ENCODE data around the gene TUB.

DNA sequence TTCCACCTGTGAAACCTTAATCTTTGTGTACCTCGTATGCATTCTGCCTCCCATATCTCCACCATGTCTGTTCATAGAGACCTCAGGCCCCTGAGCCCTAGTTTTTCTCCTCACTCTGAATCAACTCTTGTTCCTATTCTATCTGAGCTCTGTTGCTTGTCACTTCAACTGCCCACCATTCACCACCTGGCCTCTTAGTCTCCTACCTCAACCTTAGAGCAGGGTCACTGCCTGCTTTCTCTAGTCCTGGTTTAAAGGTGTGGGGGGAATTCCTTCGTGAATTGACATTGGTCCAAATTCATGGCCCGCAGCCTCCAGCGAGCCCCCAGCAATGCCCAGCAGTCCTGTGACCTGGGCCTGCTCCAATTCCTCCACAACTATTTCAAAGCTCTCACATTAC is 39.4 kb upstream of the TUB start:
- TF ChIP-seq EZH2 (IDR thresholded peaks at IDR 0.05; ENCODE audit: low read length), result no peak
- TF ChIP-seq, protein P1, sequence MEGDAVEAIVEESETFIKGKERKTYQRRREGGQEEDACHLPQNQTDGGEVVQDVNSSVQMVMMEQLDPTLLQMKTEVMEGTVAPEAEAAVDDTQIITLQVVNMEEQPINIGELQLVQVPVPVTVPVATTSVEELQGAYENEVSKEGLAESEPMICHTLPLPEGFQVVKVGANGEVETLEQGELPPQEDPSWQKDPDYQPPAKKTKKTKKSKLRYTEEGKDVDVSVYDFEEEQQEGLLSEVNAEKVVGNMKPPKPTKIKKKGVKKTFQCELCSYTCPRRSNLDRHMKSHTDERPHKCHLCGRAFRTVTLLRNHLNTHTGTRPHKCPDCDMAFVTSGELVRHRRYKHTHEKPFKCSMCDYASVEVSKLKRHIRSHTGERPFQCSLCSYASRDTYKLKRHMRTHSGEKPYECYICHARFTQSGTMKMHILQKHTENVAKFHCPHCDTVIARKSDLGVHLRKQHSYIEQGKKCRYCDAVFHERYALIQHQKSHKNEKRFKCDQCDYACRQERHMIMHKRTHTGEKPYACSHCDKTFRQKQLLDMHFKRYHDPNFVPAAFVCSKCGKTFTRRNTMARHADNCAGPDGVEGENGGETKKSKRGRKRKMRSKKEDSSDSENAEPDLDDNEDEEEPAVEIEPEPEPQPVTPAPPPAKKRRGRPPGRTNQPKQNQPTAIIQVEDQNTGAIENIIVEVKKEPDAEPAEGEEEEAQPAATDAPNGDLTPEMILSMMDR (optimal IDR thresholded peaks at IDR 0.05 in 1 of 3, IDR thresholded peaks at IDR 0.05 in 1 of 3, conservative IDR thresholded peaks at IDR 0.05 in 1 of 3; ENCODE audit: extremely low read depth in 1 of 3, insufficient read depth in 2 of 3, low read length in 3 of 3), result no peak

Data from keratinocyte (primary cell).